Calu3 (cell line): Measurements from ENCODE around the gene INTS6L. TPM values are rescaled to one million over a fixed set of nuclear protein-coding genes. Genes with fewer than 3 reads are reported as not detected.

ENCODE experiments used
- BruUV-seq: library from RNA; stranded (reverse); fragments of 400-500 nt; replicated peaks from 2 replicates; lab custom pipeline; 2021; lab: Mats Ljungman, UMichigan
- CTCF ChIA-PET: fragments of 300-600 bp; sonication (Branson Sonifier 250); formaldehyde crosslinking; loops from one replicate; lab custom pipeline; 2022; ENCODE audit warnings: antibody characterized with exemption; lab: Charles Lee
- DNase-seq: peaks from one replicate; pipeline ENCODE4 v3.0.0; 2022
- H3K27ac Mint-ChIP-seq: one replicate; pipeline ENCODE4 v1.8.0; 2022; ENCODE audit warnings: mixed read lengths; ENCODE audit not compliant: unreplicated experiment
- H3K27me3 Mint-ChIP-seq: one replicate; pipeline ENCODE4 v1.8.0; 2022; ENCODE audit warnings: mixed read lengths; ENCODE audit not compliant: unreplicated experiment
- H3K36me3 Mint-ChIP-seq: one replicate; pipeline ENCODE4 v1.8.0; 2022; ENCODE audit warnings: mild to moderate bottlenecking, moderate library complexity, mixed read lengths; ENCODE audit not compliant: insufficient read depth, unreplicated experiment
- H3K4me1 Mint-ChIP-seq: one replicate; pipeline ENCODE4 v1.8.0; 2022; ENCODE audit warnings: mild to moderate bottlenecking, low read depth, mixed read lengths; ENCODE audit not compliant: unreplicated experiment
- H3K4me3 Mint-ChIP-seq: one replicate; pipeline ENCODE4 v1.8.0; 2022; ENCODE audit warnings: mild to moderate bottlenecking, low read depth, moderate library complexity, mixed read lengths; ENCODE audit not compliant: unreplicated experiment
- H3K9me3 Mint-ChIP-seq: one replicate; pipeline ENCODE4 v1.8.0; 2022; ENCODE audit warnings: low read depth, mixed read lengths; ENCODE audit not compliant: unreplicated experiment
- intact Hi-C: fragments of 100-400 bp; cut with micrococcal nuclease; formaldehyde crosslinking; loops from one replicate; pipeline ENCODE4 v1.10.0; 2022; ENCODE audit not compliant: unreplicated experiment
- total RNA-seq: library from RNA; stranded (reverse); gene quantifications from 2 replicates; pipeline ENCODE4 v1.2.3, GENCODE V29; 2022
- TF ChIP-seq, protein P1 (sequence below): fragments of 200-600 bp; IDR thresholded peaks from one replicate; pipeline ENCODE4 v1.8.0; 2022; ENCODE audit warnings: antibody characterized with exemption; ENCODE audit not compliant: unreplicated experiment

Gene INTS6L
- total RNA-seq, 1 experiment from 2014 or later = 7.2 TPM

DNA sequence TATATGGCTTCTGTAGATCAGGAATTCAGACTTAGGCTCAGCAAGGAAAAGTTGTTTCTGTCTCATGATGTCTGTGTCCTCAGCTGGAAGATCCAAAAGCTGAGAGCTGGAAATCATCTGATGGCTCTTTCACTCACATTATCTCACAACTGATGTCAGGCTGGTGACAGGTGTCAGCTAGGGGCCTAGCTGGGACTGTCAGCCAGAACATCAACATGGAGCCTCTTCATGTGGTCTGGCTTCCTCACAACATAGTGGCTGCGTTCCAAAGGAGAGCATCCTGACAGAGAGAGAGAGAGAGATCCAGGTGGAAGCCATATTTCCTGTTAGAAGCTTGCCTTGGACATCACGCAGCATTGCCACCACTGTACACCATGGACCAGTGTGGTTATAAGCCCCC, 10.6 kb upstream of the INTS6L start:
- H3K4me3 Mint-ChIP-seq = no peak overlapping the region

DNA sequence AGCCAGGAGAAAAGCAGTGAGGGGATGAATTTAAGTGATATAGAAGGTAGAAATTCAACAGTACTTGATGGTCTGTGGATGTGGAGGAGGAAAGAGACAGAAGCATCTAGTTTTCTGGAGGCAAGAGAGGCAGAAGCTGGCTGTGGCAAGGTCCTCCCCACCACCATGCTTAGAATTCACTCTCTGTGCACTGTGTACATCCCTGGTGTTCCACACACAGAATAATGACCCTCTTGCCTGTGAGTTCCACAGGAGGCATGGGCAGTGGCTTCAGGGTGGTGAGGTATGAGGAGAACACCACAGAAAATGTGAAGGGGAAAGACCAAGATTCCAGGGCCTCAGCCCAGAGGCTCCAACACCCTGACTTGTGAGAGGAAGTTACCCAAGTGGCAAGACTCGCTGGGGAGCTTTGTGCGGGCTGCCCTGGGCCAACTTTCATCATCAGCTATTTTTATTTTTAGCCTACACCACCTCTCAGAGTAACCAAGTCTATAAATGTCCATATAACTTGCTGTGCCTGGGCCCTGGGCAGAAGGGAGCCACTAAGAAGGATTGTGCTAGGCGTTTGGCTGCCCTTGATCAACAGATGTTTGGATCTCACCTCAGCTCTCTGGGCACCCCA, 7.8 kb upstream of the INTS6L start:
- no peaks in the 10 kb centered on the region for H3K9me3 Mint-ChIP-seq

More for the DNA sequence above, 10.6 kb upstream of the INTS6L start:
- TF ChIP-seq, protein P1, sequence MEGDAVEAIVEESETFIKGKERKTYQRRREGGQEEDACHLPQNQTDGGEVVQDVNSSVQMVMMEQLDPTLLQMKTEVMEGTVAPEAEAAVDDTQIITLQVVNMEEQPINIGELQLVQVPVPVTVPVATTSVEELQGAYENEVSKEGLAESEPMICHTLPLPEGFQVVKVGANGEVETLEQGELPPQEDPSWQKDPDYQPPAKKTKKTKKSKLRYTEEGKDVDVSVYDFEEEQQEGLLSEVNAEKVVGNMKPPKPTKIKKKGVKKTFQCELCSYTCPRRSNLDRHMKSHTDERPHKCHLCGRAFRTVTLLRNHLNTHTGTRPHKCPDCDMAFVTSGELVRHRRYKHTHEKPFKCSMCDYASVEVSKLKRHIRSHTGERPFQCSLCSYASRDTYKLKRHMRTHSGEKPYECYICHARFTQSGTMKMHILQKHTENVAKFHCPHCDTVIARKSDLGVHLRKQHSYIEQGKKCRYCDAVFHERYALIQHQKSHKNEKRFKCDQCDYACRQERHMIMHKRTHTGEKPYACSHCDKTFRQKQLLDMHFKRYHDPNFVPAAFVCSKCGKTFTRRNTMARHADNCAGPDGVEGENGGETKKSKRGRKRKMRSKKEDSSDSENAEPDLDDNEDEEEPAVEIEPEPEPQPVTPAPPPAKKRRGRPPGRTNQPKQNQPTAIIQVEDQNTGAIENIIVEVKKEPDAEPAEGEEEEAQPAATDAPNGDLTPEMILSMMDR = no peak
- no peaks in the 10 kb centered on the region for H3K4me1 Mint-ChIP-seq
- intact Hi-C loops = no loop called here
- H3K27me3 Mint-ChIP-seq = no peaks in the 10 kb centered on the region
- CTCF ChIA-PET = no interaction called here
- no peak overlapping the region for H3K27ac Mint-ChIP-seq
- no peaks in the 10 kb centered on the region for H3K9me3 Mint-ChIP-seq
- H3K36me3 Mint-ChIP-seq = no peaks in the 10 kb centered on the region
- BruUV-seq = no TSS peak
- no peak for DNase-seq

DNA sequence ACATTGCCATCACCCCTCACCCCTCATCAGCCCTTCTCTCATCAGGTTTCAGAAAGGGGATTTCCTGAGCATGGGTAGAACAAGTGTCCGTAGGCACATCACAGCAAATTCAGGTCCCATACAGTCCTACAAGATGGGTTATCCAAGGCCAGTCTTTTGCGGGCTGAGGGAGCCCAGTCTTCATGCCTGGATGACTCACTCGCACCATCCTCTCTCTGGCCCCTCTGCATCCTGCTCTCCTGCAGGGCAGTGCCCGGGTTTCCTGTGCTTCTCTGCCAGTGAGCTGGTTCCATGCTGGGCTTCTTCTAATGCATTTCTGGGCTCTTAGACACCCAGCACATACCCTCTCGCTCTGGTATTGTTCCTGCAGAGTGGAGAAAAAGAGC, 7.3 kb upstream of the INTS6L start:
- Mint-ChIP-seq H3K36me3 (no peaks in the 10 kb centered on the region), H3K9me3 (no peaks in the 10 kb centered on the region), H3K4me1 (no peaks in the 10 kb centered on the region), H3K27me3 (no peaks in the 10 kb centered on the region), H3K4me3 (no peak overlapping the region), H3K27ac (no peak overlapping the region)
- BruUV-seq = no TSS peak
- DNase-seq = no peak
- CTCF ChIA-PET = no interaction called here
- intact Hi-C loops = no loop called here
- TF ChIP-seq, protein P1 = no peak

More for the DNA sequence above, 7.8 kb upstream of the INTS6L start:
- no peak overlapping the region for H3K4me3 Mint-ChIP-seq
- no peak overlapping the region for H3K27ac Mint-ChIP-seq
- no peaks in the 10 kb centered on the region for H3K4me1 Mint-ChIP-seq
- intact Hi-C loops = no loop called here
- no TSS peak for BruUV-seq
- H3K27me3 Mint-ChIP-seq = no peaks in the 10 kb centered on the region
- H3K36me3 Mint-ChIP-seq = no peaks in the 10 kb centered on the region
- DNase-seq = no peak
- CTCF ChIA-PET = no interaction called here
- TF ChIP-seq, protein P1 = no peak

DNA sequence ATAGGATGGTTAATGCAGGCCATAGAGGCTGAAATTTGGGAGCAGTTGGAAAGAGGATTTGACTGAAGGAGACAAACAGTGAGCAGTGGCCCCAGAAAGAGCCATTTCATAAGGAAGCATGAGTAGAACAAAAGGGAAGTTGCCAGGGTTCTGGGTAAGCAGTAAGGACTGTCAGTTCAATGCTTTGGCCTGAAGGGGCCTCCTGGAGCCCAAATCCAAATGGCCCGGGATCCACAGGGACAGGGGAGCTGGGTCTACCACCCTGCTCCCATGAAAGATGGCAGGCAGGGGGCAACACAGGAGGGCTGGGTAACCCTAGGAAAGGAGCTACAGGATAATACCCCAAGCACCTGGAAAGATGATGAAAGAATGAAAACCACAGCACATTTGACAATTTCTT, 4.1 kb upstream of the INTS6L start:
- BruUV-seq = no TSS peak
- CTCF ChIA-PET = no interaction called here
- no peaks in the 10 kb centered on the region for H3K4me1 Mint-ChIP-seq
- no peak for DNase-seq
- no peaks in the 10 kb centered on the region for H3K9me3 Mint-ChIP-seq
- no peaks in the 10 kb centered on the region for H3K27me3 Mint-ChIP-seq
- intact Hi-C loops = no loop called here
- H3K4me3 Mint-ChIP-seq = no peak overlapping the region
- TF ChIP-seq, protein P1 = no peak
- no peak overlapping the region for H3K27ac Mint-ChIP-seq
- peaks cover 17% of the 10 kb centered on the region for H3K36me3 Mint-ChIP-seq
